H9 (cell line): ENCODE measurements around the gene TSR1. TPM values are rescaled to one million over a fixed set of nuclear protein-coding genes. Genes with fewer than 3 reads are reported as not detected.

ENCODE experiments used
- DNase-seq: peaks from one replicate; pipeline ENCODE4 v3.0.0-alpha.2; 2017
- H2AFZ ChIP-seq: one replicate; pipeline ENCODE4 v1.6.1; 2013; ENCODE audit warnings: mild to moderate bottlenecking, low read length, control low read depth, moderate library complexity
- H2AK5ac ChIP-seq: 2 replicates; pipeline ENCODE4 v1.6.1; 2013; ENCODE audit warnings: low read length, control low read depth, mixed read lengths; ENCODE audit not compliant: insufficient read length
- H2BK120ac ChIP-seq: one replicate; pipeline ENCODE4 v1.6.1; 2013; ENCODE audit warnings: low read depth, mild to moderate bottlenecking, low read length, control low read depth, inconsistent platforms; ENCODE audit not compliant: poor library complexity, severe bottlenecking
- H2BK12ac ChIP-seq: 2 replicates; pipeline ENCODE4 v1.6.1; 2013; ENCODE audit warnings: low read length, control low read depth, mixed read lengths, low read depth; ENCODE audit not compliant: insufficient read length
- H2BK15ac ChIP-seq: 2 replicates; pipeline ENCODE4 v1.6.1; 2013; ENCODE audit warnings: low read depth, low read length, control low read depth
- H2BK20ac ChIP-seq: one replicate; pipeline ENCODE4 v1.6.1; 2013; ENCODE audit warnings: low read depth, mild to moderate bottlenecking, low read length, control low read depth, inconsistent platforms; ENCODE audit not compliant: poor library complexity, severe bottlenecking
- H2BK5ac ChIP-seq: 2 replicates; pipeline ENCODE4 v1.6.1; 2013; ENCODE audit warnings: low read length, control low read depth, mixed read lengths; ENCODE audit not compliant: insufficient read length
- H3K14ac ChIP-seq: 2 replicates; pipeline ENCODE4 v1.6.1; 2013; ENCODE audit warnings: low read length, control low read depth; ENCODE audit not compliant: insufficient read depth
- H3K18ac ChIP-seq: 2 replicates; pipeline ENCODE4 v1.6.1; 2013; ENCODE audit warnings: low read depth, mild to moderate bottlenecking, mixed read lengths, low read length, control low read depth; ENCODE audit not compliant: insufficient read length
- H3K23ac ChIP-seq: 2 replicates; pipeline ENCODE4 v1.6.1; 2013; ENCODE audit warnings: low read length, control low read depth, mixed read lengths, low read depth; ENCODE audit not compliant: insufficient read length
- H3K23me2 ChIP-seq: 2 replicates; pipeline ENCODE4 v1.6.1; 2013; ENCODE audit warnings: low read depth, mild to moderate bottlenecking, mixed read lengths, low read length, control low read depth; ENCODE audit not compliant: insufficient read length, poor library complexity, severe bottlenecking
- H3K27ac ChIP-seq: 2 replicates; pipeline ENCODE4 v1.5.1; 2013; ENCODE audit warnings: low read length, control low read depth, mixed read lengths, low read depth; ENCODE audit not compliant: insufficient read length
- H3K27me3 ChIP-seq: 2 replicates; pipeline ENCODE4 v1.6.1; 2013; ENCODE audit warnings: low read length, control low read depth, inconsistent platforms; ENCODE audit not compliant: insufficient read depth
- H3K4ac ChIP-seq: 2 replicates; pipeline ENCODE4 v1.6.1; 2013; ENCODE audit warnings: low read depth, mild to moderate bottlenecking, control low read depth, inconsistent platforms, low read length, moderate library complexity
- H3K4me1 ChIP-seq: 2 replicates; pipeline ENCODE4 v1.6.1; 2013; ENCODE audit warnings: low read length, control low read depth, inconsistent platforms; ENCODE audit not compliant: insufficient read depth
- H3K4me2 ChIP-seq: 2 replicates; pipeline ENCODE4 v1.6.1; 2013; ENCODE audit warnings: low read length, control low read depth, mixed read lengths; ENCODE audit not compliant: insufficient read length, insufficient read depth
- H3K56ac ChIP-seq: 2 replicates; pipeline ENCODE4 v1.6.1; 2013; ENCODE audit warnings: low read depth, mild to moderate bottlenecking, mixed read lengths, low read length, control low read depth; ENCODE audit not compliant: insufficient read length
- H3K79me1 ChIP-seq: 2 replicates; pipeline ENCODE4 v1.6.1; 2013; ENCODE audit warnings: low read depth, mild to moderate bottlenecking, moderate library complexity, low read length, control low read depth, inconsistent platforms; ENCODE audit not compliant: insufficient read depth, poor library complexity, severe bottlenecking
- H3K79me2 ChIP-seq: 2 replicates; pipeline ENCODE4 v1.6.1; 2013; ENCODE audit warnings: low read length, control low read depth, inconsistent platforms; ENCODE audit not compliant: insufficient read depth
- H3K9ac ChIP-seq: 2 replicates; pipeline ENCODE4 v1.6.1; 2013; ENCODE audit warnings: low read length, control low read depth, mixed read lengths; ENCODE audit not compliant: insufficient read length; ENCODE audit errors: extremely low read depth
- H3K9me3 ChIP-seq: one replicate; pipeline ENCODE4 v1.6.1; 2013; ENCODE audit warnings: low read depth, low read length, inconsistent platforms; ENCODE audit not compliant: control insufficient read depth
- H3T11ph ChIP-seq: one replicate; pipeline ENCODE4 v1.6.1; 2013; ENCODE audit warnings: mild to moderate bottlenecking, low read length, control low read depth, inconsistent platforms
- H4K20me1 ChIP-seq: one replicate; pipeline ENCODE4 v1.6.1; 2013; ENCODE audit not compliant: control insufficient read depth, insufficient read length, insufficient read depth
- H4K5ac ChIP-seq: 2 replicates; pipeline ENCODE4 v1.6.1; 2013; ENCODE audit warnings: low read depth, mild to moderate bottlenecking, mixed read lengths, low read length, control low read depth; ENCODE audit not compliant: insufficient read length
- H4K8ac ChIP-seq: replicated peaks from 2 replicates; pipeline ENCODE4 v1.6.1; 2013; ENCODE audit warnings: low read length, control low read depth, mixed read lengths, low read depth; ENCODE audit not compliant: insufficient read length
- H4K91ac ChIP-seq: 2 replicates; pipeline ENCODE4 v1.6.1; 2013; ENCODE audit warnings: low read depth, mild to moderate bottlenecking, moderate library complexity, mixed read lengths, low read length, control low read depth; ENCODE audit not compliant: insufficient read length
- H3K27ac Mint-ChIP-seq, 3 experiments: 2 replicates in 2 of 3; 3 replicates in 1 of 3; pipeline ENCODE4 v1.8.0; 2020 to 2021; ENCODE audit warnings: mixed read lengths in 3 of 3, mild to moderate bottlenecking in 1 of 3, moderate library complexity in 1 of 3
- H3K27me3 Mint-ChIP-seq: 2 replicates; pipeline ENCODE4 v1.8.0; 2021; ENCODE audit warnings: low read depth, mild to moderate bottlenecking, moderate library complexity, mixed read lengths
- H3K36me3 Mint-ChIP-seq, 3 experiments: 2 replicates in 2 of 3; 3 replicates in 1 of 3; pipeline ENCODE4 v1.8.0; 2020 to 2021; ENCODE audit warnings: low read depth in 3 of 3, mixed read lengths in 3 of 3; ENCODE audit not compliant: insufficient read depth in 1 of 3
- H3K4me1 Mint-ChIP-seq, 2 experiments: 2 replicates each; pipeline ENCODE4 v1.8.0; 2020; ENCODE audit warnings: mixed read lengths in 2 of 2
- H3K4me3 Mint-ChIP-seq, 2 experiments: 2 replicates in 1 of 2; 3 replicates in 1 of 2; pipeline ENCODE4 v1.8.0; 2020 to 2021; ENCODE audit warnings: mild to moderate bottlenecking in 2 of 2, mixed read lengths in 2 of 2, moderate library complexity in 1 of 2
- H3K9me3 Mint-ChIP-seq, 2 experiments: 2 replicates in 1 of 2; 3 replicates in 1 of 2; pipeline ENCODE4 v1.8.0; 2020; ENCODE audit warnings: mild to moderate bottlenecking in 2 of 2, mixed read lengths in 2 of 2, moderate library complexity in 1 of 2
- CTCF ChIP-seq: fragments of 200-600 bp; sonication (generic); conservative IDR thresholded peaks from 3 replicates; pipeline ENCODE4 v1.8.0; 2021; ENCODE audit warnings: antibody characterized with exemption, mild to moderate bottlenecking
- WGBS: extraction: QIAGEN DNeasy Blood & Tissue Kit; methylation state at CpG from one replicate; pipeline ENCODE4 v1.1.7; 2013; ENCODE audit warnings: missing lambda C conversion rate, low lambda C conversion rate, mixed read lengths; ENCODE audit not compliant: insufficient read length; ENCODE audit errors: extremely low coverage; 5-methylcytosine and 5-hydroxymethylcytosine counted together
- total RNA-seq: library from RNA; stranded (reverse); gene quantifications from 2 replicates; pipeline ENCODE4 v1.2.1, GENCODE V29; 2021

TSR1 gene
- total RNA-seq, 1 experiment from 2014 or later: 81.1 TPM

- H2BK120ac ChIP-seq: no peak overlapping the region
- H3K9me3 ChIP-seq: no peaks in the 10 kb centered on the region
- H2BK15ac ChIP-seq: no peak overlapping the region
- H3K9me3 Mint-ChIP-seq: no peaks in the 10 kb centered on the region
- no peak overlapping the region for H2BK20ac ChIP-seq
- H4K8ac ChIP-seq: no peak overlapping the region
- no peak overlapping the region for H2AK5ac ChIP-seq
- H4K5ac ChIP-seq: no peak overlapping the region
- H3K56ac ChIP-seq: no peak overlapping the region
- no peak overlapping the region for H3K4me3 Mint-ChIP-seq
- no peaks in the 10 kb centered on the region for H3K79me2 ChIP-seq
- H3K23me2 ChIP-seq: no peaks in the 10 kb centered on the region
- no peak overlapping the region for H3K18ac ChIP-seq
- H3K36me3 Mint-ChIP-seq: peaks cover 24 to 81% (median 55%) of the 10 kb centered on the region in 3 experiments; a peak in 6 of 7 replicates
- no CpG with 5 or more reads among the region's 5 CpGs for WGBS
- H3K23ac ChIP-seq: no peak overlapping the region
- no peak overlapping the region for H3K4me2 ChIP-seq
- H3K4me1 Mint-ChIP-seq: peaks cover 2 to 9% of the 10 kb centered on the region in 2 experiments; a peak in 2 of 4 replicates
- no peak overlapping the region for H3K4ac ChIP-seq
- no peak for TF ChIP-seq CTCF
- DNase-seq: no peak
- H3K27ac ChIP-seq: no peak overlapping the region
- no peak overlapping the region for H3T11ph ChIP-seq
- H3K4me1 ChIP-seq: no peaks in the 10 kb centered on the region
- H3K27ac Mint-ChIP-seq: no peak overlapping the region
- H2BK12ac ChIP-seq: no peak overlapping the region
- H3K27me3 Mint-ChIP-seq: peaks cover 3% of the 10 kb centered on the region; the same call in 1 of the 2 replicates
- H3K9ac ChIP-seq: no peak overlapping the region
- peaks cover 2% of the 10 kb centered on the region for H4K20me1 ChIP-seq
- no peak overlapping the region for H2AFZ ChIP-seq
- H4K91ac ChIP-seq: no peak overlapping the region
- H3K79me1 ChIP-seq: peaks cover 4% of the 10 kb centered on the region
- no peak overlapping the region for H2BK5ac ChIP-seq
- H3K27me3 ChIP-seq: no peaks in the 10 kb centered on the region; the same call in 1 of the 2 replicates
- no peak overlapping the region for H3K14ac ChIP-seq
These were observed 39.2 kb downstream of the TSR1 start for GRCh38 chr17:2297023-2297422.
